HepG2 (cell line): ENCODE measurements around the gene CBX5. TPM values are rescaled to one million over a fixed set of nuclear protein-coding genes. Genes with fewer than 3 reads are reported as not detected.

ENCODE experiments used
- ARNTL ChIP-seq: sonication (generic); formaldehyde crosslinking; IDR thresholded peaks from 2 replicates; pipeline ENCODE4 v1.4.0; 2020; ENCODE audit warnings: mild to moderate bottlenecking, missing genetic modification reagents
- CBX2 ChIP-seq, 2 experiments: fragments of 200-600 bp in 1 of 2; sonication (generic); formaldehyde crosslinking in 1 of 2; IDR thresholded peaks; 2 replicates each; pipeline versions ENCODE4 v1.7.0 to v1.8.1; 2018 to 2022; ENCODE audit warnings: low read depth in 2 of 2, low read length in 1 of 2, mild to moderate bottlenecking in 1 of 2, missing genetic modification reagents in 1 of 2
- FOXK2 ChIP-seq: fragments of 450-650 bp; IDR thresholded peaks from 2 replicates; pipeline ENCODE4 v1.6.1; 2016
- KMT2B ChIP-seq: IDR thresholded peaks from 2 replicates; pipeline ENCODE4 v1.6.1; 2016; ENCODE audit warnings: missing genetic modification reagents, missing compliant biosample characterization
- MXD4 ChIP-seq: IDR thresholded peaks from 2 replicates; pipeline ENCODE4 v1.6.1; 2016; ENCODE audit warnings: mild to moderate bottlenecking, missing biosample characterization, missing genetic modification reagents
- SNAPC2 ChIP-seq: sonication (generic); formaldehyde crosslinking; IDR thresholded peaks from 2 replicates; pipeline ENCODE4 v1.8.1; 2022; ENCODE audit warnings: mild to moderate bottlenecking, missing genetic modification reagents
- SRSF4 ChIP-seq: fragments of 200-400 bp; formaldehyde crosslinking; IDR thresholded peaks from one replicate; pipeline ENCODE4 v1.6.1; 2018; ENCODE audit warnings: mild to moderate bottlenecking, low read depth, low read length, moderate library complexity; ENCODE audit not compliant: poor library complexity, severe bottlenecking
- THAP11 ChIP-seq: IDR thresholded peaks from 2 replicates; pipeline ENCODE4 v1.6.1; 2016; ENCODE audit warnings: missing biosample characterization, missing genetic modification reagents
- ZFAT ChIP-seq: sonication (generic); formaldehyde crosslinking; conservative IDR thresholded peaks from 2 replicates; pipeline ENCODE4 v1.8.1; 2023; ENCODE audit warnings: missing genetic modification reagents, inconsistent platforms
- ZNF20 ChIP-seq: sonication (generic); formaldehyde crosslinking; IDR thresholded peaks from 2 replicates; pipeline ENCODE4 v1.4.0; 2020; ENCODE audit warnings: mild to moderate bottlenecking, moderate library complexity, missing genetic modification reagents
- ZNF44 ChIP-seq: sonication (generic); formaldehyde crosslinking; IDR thresholded peaks from 2 replicates; pipeline ENCODE4 v1.5.1; 2020; ENCODE audit warnings: mild to moderate bottlenecking, missing genetic modification reagents
- ZNF615 ChIP-seq: sonication (generic); formaldehyde crosslinking; IDR thresholded peaks from 2 replicates; pipeline ENCODE4 v1.5.0; 2020; ENCODE audit warnings: mild to moderate bottlenecking, missing genetic modification reagents, borderline replicate concordance
- polyA plus RNA-seq, 8 experiments: library from polyadenylated mRNA; depleted of rRNA in 3 of 8; stranded (reverse) in 7 of 8; unstranded in 1 of 8; fragments of >200 nt; fragmentation: Illumina TruSeq in 4 of 8; extraction: Trizol in 4 of 8; gene quantifications; 2 replicates each; pipeline versions ENCODE4 v1.2.1 to v1.2.3, GENCODE V29; 2011 to 2016; ENCODE audit warnings: low read depth in 4 of 8, missing spikeins in 1 of 8, mixed read lengths in 1 of 8; ENCODE audit not compliant: insufficient read depth in 1 of 8
- total RNA-seq, 5 experiments: library from RNA; depleted of rRNA; stranded (reverse); fragments of >200 nt; fragmentation: Illumina TruSeq; extraction: Trizol; gene quantifications; 2 replicates each; pipeline ENCODE4 v1.2.3, GENCODE V29; 2016; ENCODE audit warnings: low read depth in 1 of 5
- TF ChIP-seq, protein P1 (sequence below): sonication (generic); formaldehyde crosslinking; IDR thresholded peaks from 2 replicates; pipeline ENCODE4 v1.4.0; 2020; ENCODE audit warnings: missing genetic modification reagents, borderline replicate concordance
- TF ChIP-seq, protein P2 (sequence below): sonication (generic); formaldehyde crosslinking; IDR thresholded peaks from 2 replicates; pipeline ENCODE4 v1.5.0; 2020; ENCODE audit warnings: missing genetic modification reagents
- TF ChIP-seq, protein P3 (sequence below): sonication (generic); formaldehyde crosslinking; IDR thresholded peaks from 2 replicates; pipeline ENCODE4 v1.8.0; 2022; ENCODE audit warnings: mild to moderate bottlenecking, missing genetic modification reagents, moderate library complexity
- TF ChIP-seq, protein P4 (sequence below): sonication (generic); formaldehyde crosslinking; IDR thresholded peaks from 2 replicates; pipeline ENCODE4 v1.4.0; 2020; ENCODE audit warnings: missing genetic modification reagents, low read depth, mild to moderate bottlenecking, borderline replicate concordance
- TF ChIP-seq, protein P5 (sequence below): sonication (generic); formaldehyde crosslinking; IDR thresholded peaks from 2 replicates; pipeline ENCODE4 v1.8.0; 2022; ENCODE audit warnings: mild to moderate bottlenecking, missing genetic modification reagents, moderate library complexity
- TF ChIP-seq, protein P6 (sequence below): sonication (generic); formaldehyde crosslinking; IDR thresholded peaks from 2 replicates; pipeline ENCODE4 v1.5.1; 2020; ENCODE audit warnings: missing genetic modification reagents, mild to moderate bottlenecking, borderline replicate concordance
- TF ChIP-seq, protein P7 (sequence below): IDR thresholded peaks from 2 replicates; pipeline ENCODE4 v1.6.1; 2016; ENCODE audit warnings: missing genetic modification reagents, missing compliant biosample characterization

CBX5 gene
- total and polyA plus RNA-seq, 2 of the 13 experiments (the other 11 are each of a cell fraction or from before 2014, with no cell fraction given) = 16.0 to 22.2 TPM

DNA sequence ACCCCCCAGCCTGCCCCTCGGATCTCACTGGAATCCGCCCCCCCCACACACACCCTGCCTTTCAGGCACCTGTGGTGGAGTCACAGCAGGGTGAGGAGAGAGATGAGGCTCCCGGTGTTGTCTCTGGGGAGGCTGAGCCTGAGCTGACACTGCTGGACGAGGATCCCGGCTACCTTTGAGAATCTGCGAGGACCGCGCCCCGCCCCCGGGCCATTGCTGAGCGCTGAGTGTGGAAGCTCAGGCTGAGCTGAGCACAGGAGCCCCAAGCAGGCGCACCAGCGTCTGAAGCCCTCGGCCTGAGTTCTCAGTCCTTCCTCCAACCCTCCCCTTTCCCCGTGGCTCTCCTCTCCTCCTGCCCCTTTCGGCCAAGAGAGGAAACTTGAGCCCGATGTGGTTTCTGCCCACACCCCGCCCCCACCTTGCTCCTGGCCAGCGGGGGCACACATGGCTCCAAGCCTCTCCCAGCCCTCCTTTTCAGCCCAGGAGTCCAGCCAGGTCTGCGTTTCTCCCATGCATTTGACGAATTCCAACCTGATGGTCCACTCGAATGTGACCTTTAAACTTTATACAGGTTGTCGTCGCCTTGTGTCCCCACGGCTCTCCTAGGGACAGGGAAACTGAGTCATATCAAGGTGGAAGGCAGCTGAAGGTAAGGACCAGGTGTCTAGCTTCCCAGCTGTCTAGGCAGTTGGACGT lies 21.0 kb upstream of the CBX5 start, which contains the start of gene NFE2 (continued):
- TF ChIP-seq, protein P1, sequence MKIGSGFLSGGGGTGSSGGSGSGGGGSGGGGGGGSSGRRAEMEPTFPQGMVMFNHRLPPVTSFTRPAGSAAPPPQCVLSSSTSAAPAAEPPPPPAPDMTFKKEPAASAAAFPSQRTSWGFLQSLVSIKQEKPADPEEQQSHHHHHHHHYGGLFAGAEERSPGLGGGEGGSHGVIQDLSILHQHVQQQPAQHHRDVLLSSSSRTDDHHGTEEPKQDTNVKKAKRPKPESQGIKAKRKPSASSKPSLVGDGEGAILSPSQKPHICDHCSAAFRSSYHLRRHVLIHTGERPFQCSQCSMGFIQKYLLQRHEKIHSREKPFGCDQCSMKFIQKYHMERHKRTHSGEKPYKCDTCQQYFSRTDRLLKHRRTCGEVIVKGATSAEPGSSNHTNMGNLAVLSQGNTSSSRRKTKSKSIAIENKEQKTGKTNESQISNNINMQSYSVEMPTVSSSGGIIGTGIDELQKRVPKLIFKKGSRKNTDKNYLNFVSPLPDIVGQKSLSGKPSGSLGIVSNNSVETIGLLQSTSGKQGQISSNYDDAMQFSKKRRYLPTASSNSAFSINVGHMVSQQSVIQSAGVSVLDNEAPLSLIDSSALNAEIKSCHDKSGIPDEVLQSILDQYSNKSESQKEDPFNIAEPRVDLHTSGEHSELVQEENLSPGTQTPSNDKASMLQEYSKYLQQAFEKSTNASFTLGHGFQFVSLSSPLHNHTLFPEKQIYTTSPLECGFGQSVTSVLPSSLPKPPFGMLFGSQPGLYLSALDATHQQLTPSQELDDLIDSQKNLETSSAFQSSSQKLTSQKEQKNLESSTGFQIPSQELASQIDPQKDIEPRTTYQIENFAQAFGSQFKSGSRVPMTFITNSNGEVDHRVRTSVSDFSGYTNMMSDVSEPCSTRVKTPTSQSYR (CRISPR knock-in tag) = 0 out of 2 replicates have a peak, but pooled peaks have one; percentile 51
- TF ChIP-seq THAP11 (CRISPR knock-in tag) (no peak), FOXK2 (no peak), KMT2B (no peak), MXD4 (CRISPR knock-in tag) (0 out of 2 replicates have a peak, but pooled peaks have one; percentile 12), ZNF20 (CRISPR knock-in tag) (no peak), ARNTL (no peak), ZNF615 (CRISPR knock-in tag) (no peak), ZFAT (CRISPR knock-in tag) (no peak), ZNF44 (CRISPR knock-in tag) (no peak), CBX2 (IDR thresholded peaks at IDR 0.05; ENCODE audit: low read depth, low read length) (no peak), CBX2 (CRISPR knock-in tag; IDR thresholded peaks at IDR 0.05; ENCODE audit: low read depth) (no peak), SRSF4 (no peak), SNAPC2 (CRISPR knock-in tag) (no peak)
- TF ChIP-seq, protein P2, sequence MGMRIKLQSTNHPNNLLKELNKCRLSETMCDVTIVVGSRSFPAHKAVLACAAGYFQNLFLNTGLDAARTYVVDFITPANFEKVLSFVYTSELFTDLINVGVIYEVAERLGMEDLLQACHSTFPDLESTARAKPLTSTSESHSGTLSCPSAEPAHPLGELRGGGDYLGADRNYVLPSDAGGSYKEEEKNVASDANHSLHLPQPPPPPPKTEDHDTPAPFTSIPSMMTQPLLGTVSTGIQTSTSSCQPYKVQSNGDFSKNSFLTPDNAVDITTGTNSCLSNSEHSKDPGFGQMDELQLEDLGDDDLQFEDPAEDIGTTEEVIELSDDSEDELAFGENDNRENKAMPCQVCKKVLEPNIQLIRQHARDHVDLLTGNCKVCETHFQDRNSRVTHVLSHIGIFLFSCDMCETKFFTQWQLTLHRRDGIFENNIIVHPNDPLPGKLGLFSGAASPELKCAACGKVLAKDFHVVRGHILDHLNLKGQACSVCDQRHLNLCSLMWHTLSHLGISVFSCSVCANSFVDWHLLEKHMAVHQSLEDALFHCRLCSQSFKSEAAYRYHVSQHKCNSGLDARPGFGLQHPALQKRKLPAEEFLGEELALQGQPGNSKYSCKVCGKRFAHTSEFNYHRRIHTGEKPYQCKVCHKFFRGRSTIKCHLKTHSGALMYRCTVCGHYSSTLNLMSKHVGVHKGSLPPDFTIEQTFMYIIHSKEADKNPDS = peak; percentile 69; the same call in 1 of the 2 replicates
- TF ChIP-seq, protein P3, sequence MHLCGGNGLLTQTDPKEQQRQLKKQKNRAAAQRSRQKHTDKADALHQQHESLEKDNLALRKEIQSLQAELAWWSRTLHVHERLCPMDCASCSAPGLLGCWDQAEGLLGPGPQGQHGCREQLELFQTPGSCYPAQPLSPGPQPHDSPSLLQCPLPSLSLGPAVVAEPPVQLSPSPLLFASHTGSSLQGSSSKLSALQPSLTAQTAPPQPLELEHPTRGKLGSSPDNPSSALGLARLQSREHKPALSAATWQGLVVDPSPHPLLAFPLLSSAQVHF (CRISPR knock-in tag) = no peak
- TF ChIP-seq, protein P4, sequence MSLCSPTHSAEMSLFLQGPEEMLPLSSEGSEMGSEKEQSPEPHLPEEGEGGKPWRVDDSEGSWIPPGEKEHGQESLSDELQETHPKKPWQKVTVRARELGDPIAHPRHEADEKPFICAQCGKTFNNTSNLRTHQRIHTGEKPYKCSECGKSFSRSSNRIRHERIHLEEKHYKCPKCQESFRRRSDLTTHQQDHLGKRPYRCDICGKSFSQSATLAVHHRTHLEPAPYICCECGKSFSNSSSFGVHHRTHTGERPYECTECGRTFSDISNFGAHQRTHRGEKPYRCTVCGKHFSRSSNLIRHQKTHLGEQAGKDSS (CRISPR knock-in tag) = no peak; the same call in 1 of the 2 replicates
- TF ChIP-seq, protein P5, sequence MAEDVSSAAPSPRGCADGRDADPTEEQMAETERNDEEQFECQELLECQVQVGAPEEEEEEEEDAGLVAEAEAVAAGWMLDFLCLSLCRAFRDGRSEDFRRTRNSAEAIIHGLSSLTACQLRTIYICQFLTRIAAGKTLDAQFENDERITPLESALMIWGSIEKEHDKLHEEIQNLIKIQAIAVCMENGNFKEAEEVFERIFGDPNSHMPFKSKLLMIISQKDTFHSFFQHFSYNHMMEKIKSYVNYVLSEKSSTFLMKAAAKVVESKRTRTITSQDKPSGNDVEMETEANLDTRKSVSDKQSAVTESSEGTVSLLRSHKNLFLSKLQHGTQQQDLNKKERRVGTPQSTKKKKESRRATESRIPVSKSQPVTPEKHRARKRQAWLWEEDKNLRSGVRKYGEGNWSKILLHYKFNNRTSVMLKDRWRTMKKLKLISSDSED = no peak
- TF ChIP-seq, protein P6, sequence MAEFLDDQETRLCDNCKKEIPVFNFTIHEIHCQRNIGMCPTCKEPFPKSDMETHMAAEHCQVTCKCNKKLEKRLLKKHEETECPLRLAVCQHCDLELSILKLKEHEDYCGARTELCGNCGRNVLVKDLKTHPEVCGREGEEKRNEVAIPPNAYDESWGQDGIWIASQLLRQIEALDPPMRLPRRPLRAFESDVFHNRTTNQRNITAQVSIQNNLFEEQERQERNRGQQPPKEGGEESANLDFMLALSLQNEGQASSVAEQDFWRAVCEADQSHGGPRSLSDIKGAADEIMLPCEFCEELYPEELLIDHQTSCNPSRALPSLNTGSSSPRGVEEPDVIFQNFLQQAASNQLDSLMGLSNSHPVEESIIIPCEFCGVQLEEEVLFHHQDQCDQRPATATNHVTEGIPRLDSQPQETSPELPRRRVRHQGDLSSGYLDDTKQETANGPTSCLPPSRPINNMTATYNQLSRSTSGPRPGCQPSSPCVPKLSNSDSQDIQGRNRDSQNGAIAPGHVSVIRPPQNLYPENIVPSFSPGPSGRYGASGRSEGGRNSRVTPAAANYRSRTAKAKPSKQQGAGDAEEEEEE (CRISPR knock-in tag) = no peak
- TF ChIP-seq, protein P7, sequence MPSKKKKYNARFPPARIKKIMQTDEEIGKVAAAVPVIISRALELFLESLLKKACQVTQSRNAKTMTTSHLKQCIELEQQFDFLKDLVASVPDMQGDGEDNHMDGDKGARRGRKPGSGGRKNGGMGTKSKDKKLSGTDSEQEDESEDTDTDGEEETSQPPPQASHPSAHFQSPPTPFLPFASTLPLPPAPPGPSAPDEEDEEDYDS (CRISPR knock-in tag) = no peak
